Heart right ventricle (tissue), 16 donors: ENCODE measurements around the gene TLR1. TPM values are rescaled to one million over a fixed set of nuclear protein-coding genes. Genes with fewer than 3 reads are reported as not detected.

Experiments
- ATAC-seq, 8 donors: fragments of 200-7000 bp; cut with Tn5 transposase; one replicate each; pipeline ENCODE4 v1.9.1; 2020; ENCODE audit warnings: mild to moderate bottlenecking in 8 of 8, moderate library complexity in 8 of 8, moderate number of reproducible peaks in 1 of 8
- DNase-seq, 2 donors: peaks; one replicate each; pipeline ENCODE4 v3.0.0-alpha.2; 2020
- H3K27ac ChIP-seq, 10 donors: fragments of 200-600 bp; sonication (generic) in 2 of 10; one replicate each; pipeline versions ENCODE4 v1.5.0 to v1.8.0; 2020 to 2022; ENCODE audit warnings: mild to moderate bottlenecking in 3 of 10
- H3K27me3 ChIP-seq, 7 donors: fragments of 200-600 bp; one replicate each; pipeline ENCODE4 v1.8.0; 2021 to 2022; ENCODE audit warnings: mild to moderate bottlenecking in 2 of 7
- H3K36me3 ChIP-seq, 9 donors: fragments of 200-600 bp; sonication (generic) in 1 of 9; one replicate each; pipeline versions ENCODE4 v1.5.0 to v1.8.0; 2020 to 2022; ENCODE audit warnings: mild to moderate bottlenecking in 2 of 9
- H3K4me1 ChIP-seq, 9 donors: fragments of 200-600 bp; sonication (generic) in 1 of 9; one replicate each; pipeline versions ENCODE4 v1.5.0 to v1.8.0; 2020 to 2022; ENCODE audit warnings: mild to moderate bottlenecking in 4 of 9
- H3K4me3 ChIP-seq, 10 donors: fragments of 200-600 bp; sonication (generic) in 2 of 10; one replicate each; pipeline versions ENCODE4 v1.5.0 to v1.8.0; 2020 to 2022; ENCODE audit warnings: mild to moderate bottlenecking in 7 of 10, moderate library complexity in 2 of 10
- H3K9me3 ChIP-seq, 11 donors: fragments of 200-600 bp in 10 of 11; sonication (generic) in 2 of 11; one replicate each; pipeline versions ENCODE4 v1.5.0 to v1.8.0; 2013 to 2022; ENCODE audit warnings: mild to moderate bottlenecking in 2 of 11, control low read depth in 1 of 11, moderate library complexity in 1 of 11
- CTCF ChIP-seq, 9 donors: fragments of 200-600 bp; sonication (generic) in 2 of 9; IDR thresholded peaks; one replicate each; pipeline versions ENCODE4 v1.5.0 to v1.8.0; 2021 to 2022; ENCODE audit warnings: antibody characterized with exemption in 9 of 9, mild to moderate bottlenecking in 5 of 9, moderate library complexity in 1 of 9
- WGBS, 2 donors: extraction: QIAGEN DNeasy Blood & Tissue Kit; methylation state at CpG; one replicate each; pipeline ENCODE4 v1.1.7; 2013; ENCODE audit warnings: inconsistent platforms in 1 of 2; 5-methylcytosine and 5-hydroxymethylcytosine counted together
- intact Hi-C, 10 donors: fragments of 100-400 bp; cut with DNase I; formaldehyde crosslinking; loops; one replicate each; pipeline versions ENCODE4 v1.11.1 to v1.14.2; 2022
- long read RNA-seq, 3 donors: library from polyadenylated mRNA; unstranded; transcript quantifications; one replicate each; pipeline ENCODE4 v2.0.0, GENCODE V29; 2020 to 2021
- polyA plus RNA-seq, 2 donors: library from polyadenylated mRNA; stranded (reverse); fragments of 200-250 nt; gene quantifications; one replicate each; pipeline ENCODE4 v1.2.3, GENCODE V29; 2013
- total RNA-seq, 10 donors: library from RNA; stranded (reverse); fragmentation: NEBNext Ultra II Directional in 3 of 10; extraction: Animal tissue kit (Norgen Biotek cat#: 25700) in 3 of 10; gene quantifications; one replicate each; pipeline versions ENCODE4 v1.2.1 to v1.2.4, GENCODE V29; 2021 to 2023
- donor health status: Arrhythmogenic right ventricular cardiomyopathy.
- donor health status: ischemic (EF 13 %, LVEDD 7.1; RV severe dilation, severe dysfunction).
- donor health status: healthy with polysubstance abuse.
- donor health status: DM: no; HTN: yes; CAD: no.
- donor health status: DM: no; HTN: no; CAD: no.
- donor health status: ischemic (EF 25% LVEDD 6.9; RV normal size, moderate dysfunction).
- donor health status: ischemic (EF 25% LVEDD 5.7; RV mildly dilated, moderate dysfunction).
- donor health status: healthy.
- donor health status: DM: yes; HTN: yes; CAD: no.
- donor health status: Ischemic cardiomyopathy.
- donor health status: ischemic (EF 35%, LVEDD 5.7; RV mildly dilated, moderate dysfunction).
- donor health status: nonischemic (EF 11% LVEDD 7.7; RV severe dilation, severe dysfunction).
- donor health status: DM: yes; HTN: yes; CAD: no.
- donor health status: PGD.
- donor health status: ischemic (EF 29% LVEDD 5.4; RV normal size, mild dysfunction).
- donor health status: nonischemic (EF 23%, LVEDD 6.1; RV moderate dilation, normal function).

Gene TLR1, protein sequence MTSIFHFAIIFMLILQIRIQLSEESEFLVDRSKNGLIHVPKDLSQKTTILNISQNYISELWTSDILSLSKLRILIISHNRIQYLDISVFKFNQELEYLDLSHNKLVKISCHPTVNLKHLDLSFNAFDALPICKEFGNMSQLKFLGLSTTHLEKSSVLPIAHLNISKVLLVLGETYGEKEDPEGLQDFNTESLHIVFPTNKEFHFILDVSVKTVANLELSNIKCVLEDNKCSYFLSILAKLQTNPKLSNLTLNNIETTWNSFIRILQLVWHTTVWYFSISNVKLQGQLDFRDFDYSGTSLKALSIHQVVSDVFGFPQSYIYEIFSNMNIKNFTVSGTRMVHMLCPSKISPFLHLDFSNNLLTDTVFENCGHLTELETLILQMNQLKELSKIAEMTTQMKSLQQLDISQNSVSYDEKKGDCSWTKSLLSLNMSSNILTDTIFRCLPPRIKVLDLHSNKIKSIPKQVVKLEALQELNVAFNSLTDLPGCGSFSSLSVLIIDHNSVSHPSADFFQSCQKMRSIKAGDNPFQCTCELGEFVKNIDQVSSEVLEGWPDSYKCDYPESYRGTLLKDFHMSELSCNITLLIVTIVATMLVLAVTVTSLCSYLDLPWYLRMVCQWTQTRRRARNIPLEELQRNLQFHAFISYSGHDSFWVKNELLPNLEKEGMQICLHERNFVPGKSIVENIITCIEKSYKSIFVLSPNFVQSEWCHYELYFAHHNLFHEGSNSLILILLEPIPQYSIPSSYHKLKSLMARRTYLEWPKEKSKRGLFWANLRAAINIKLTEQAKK
- total RNA-seq (10 to 100 TPM in 1 of 10 donors, 1 to 10 TPM in 8, under 1 TPM in 1; 0.93 to 14.0 (median 3.1) TPM), polyA plus RNA-seq (under 1 TPM; 0.49 to 0.80 TPM)
- long read RNA-seq, donor 1, partial matches to known transcripts: 0 of 2 reads
- long read RNA-seq, donor 1, other reads (novel, unspliced or antisense): 1 of 2 reads
- long read RNA-seq, donor 2, partial matches to known transcripts: 0 of 1 reads
- long read RNA-seq, donor 2, other reads (novel, unspliced or antisense): 1 of 1 reads
- long read RNA-seq, donor 3, partial matches to known transcripts: 0 of 1 reads
- long read RNA-seq, donor 3, other reads (novel, unspliced or antisense): 1 of 1 reads

DNA sequence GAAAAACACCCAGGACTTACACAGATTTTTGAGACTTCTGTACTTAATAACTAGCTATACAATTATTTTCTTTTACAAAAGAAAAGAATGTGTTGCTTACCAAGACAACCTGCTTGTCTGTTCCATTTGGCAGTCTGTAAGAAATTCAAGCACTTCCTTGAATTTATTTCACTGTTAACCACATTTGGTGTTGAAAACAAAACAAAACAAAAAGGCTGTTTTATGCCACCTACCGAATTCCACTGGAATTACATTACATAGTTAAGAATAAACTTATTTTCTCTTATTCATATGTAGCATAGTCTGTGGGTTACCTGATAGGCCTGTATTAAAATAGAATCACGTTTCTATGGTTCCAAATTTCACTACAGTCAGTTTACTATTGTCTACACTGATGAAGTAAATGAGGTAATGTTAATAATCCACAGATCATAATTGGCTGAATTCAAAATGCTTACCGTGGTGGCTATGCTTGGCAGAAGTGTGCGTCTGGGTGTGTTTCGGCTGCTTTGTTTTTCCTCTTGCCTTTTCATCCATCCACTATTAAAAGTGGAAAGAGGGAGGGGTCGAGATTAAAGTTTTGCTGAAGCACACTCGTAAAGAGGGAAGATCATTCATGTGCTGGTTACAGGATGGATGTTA, at the start of gene TLR1:
TSS of gene TLR1 (minus strand) at position 138 of the 642 bp plus-strand sequence. CDS start 5,960 bp downstream, outside the sequence.
- Histone ChIP-seq H3K36me3 (peaks cover 0 to 31% (median 6%) of the 10 kb centered on the region in 9 donors), H3K27me3 (no peaks in the 10 kb centered on the region), H3K4me3 (peak within 1 kb of the TSS in 9 of 10 donors; percentile 4 to 54 (median 40)), H3K4me1 (peaks cover 0 to 52% (median 13%) of the 10 kb centered on the region in 9 donors), H3K9me3 (peaks cover 0 to 8% (median 0%) of the 10 kb centered on the region in 11 donors), H3K27ac (peak within 1 kb of the TSS; percentile 4 to 90 (median 64))
- DNase-seq (peak in 1 of 2 donors; percentile 19), ATAC-seq (peak in 7 of 8 donors; percentile 37 to 71 (median 57))
- WGBS, 2 donors: 33 to 43% methylated on average over 7 of the region's 7 CpGs
- peak; percentile 34 to 68 (median 58) for TF ChIP-seq CTCF (IDR thresholded peaks at IDR 0.05)
- intact Hi-C loops: loop anchor here in 3 of 10 donors (2.0 to 10.0 kb wide), 3 partner anchors 46 to 50 kb away; partner anchors contain the start of gene TLR6 (in 1 of the 3)

- peaks cover 0 to 6% (median 0%) of the 10 kb centered on the region in 9 donors for H3K36me3 ChIP-seq
- H3K27ac ChIP-seq: no peak overlapping the region
- peaks cover 0 to 14% (median 0%) of the 10 kb centered on the region in 9 donors for H3K4me1 ChIP-seq
- no peak overlapping the region for H3K4me3 ChIP-seq
- intact Hi-C loops: no loop called here
- WGBS, 2 donors: 88 to 99% methylated on average over 3 of the region's 3 CpGs
- peaks cover 0 to 6% (median 0%) of the 10 kb centered on the region in 11 donors for H3K9me3 ChIP-seq
- no peak for ATAC-seq
- no peak for TF ChIP-seq CTCF (IDR thresholded peaks at IDR 0.05)
- H3K27me3 ChIP-seq: no peaks in the 10 kb centered on the region
- DNase-seq: no peak
Observed at GRCh38 chr4:38846015-38846414, 41.4 kb upstream of the TLR1 start.

- intact Hi-C loops: no loop called here
Observed at GRCh38 chr4:38842994-38843393, 38.4 kb upstream of the TLR1 start.

More at GRCh38 chr4:38842994-38843393, 38.4 kb upstream of the TLR1 start:
- no peak for DNase-seq
- no peak for ATAC-seq
- Histone ChIP-seq H3K4me1 (peaks cover 0 to 20% (median 0%) of the 10 kb centered on the region in 9 donors), H3K36me3 (peaks cover 0 to 6% (median 0%) of the 10 kb centered on the region in 9 donors), H3K27ac (no peak overlapping the region), H3K9me3 (peaks cover 0 to 5% (median 0%) of the 10 kb centered on the region in 11 donors), H3K27me3 (no peaks in the 10 kb centered on the region), H3K4me3 (no peak overlapping the region)
- TF ChIP-seq CTCF (IDR thresholded peaks at IDR 0.05): no peak
- WGBS, 2 donors: 77 to 78% methylated on average over 4 of the region's 4 CpGs
